Panc1 (cell line): ENCODE results near the gene CHST11.

Experiments used
- CTCF ChIP-seq: fragments of 450-650 bp; IDR thresholded peaks from 2 replicates; pipeline ENCODE4 v1.5.1; 2017; ENCODE audit warnings: mild to moderate bottlenecking
- POLR2AphosphoS5 ChIP-seq: IDR thresholded peaks from 2 replicates; pipeline ENCODE4 v1.6.1; 2012; ENCODE audit warnings: mild to moderate bottlenecking, low read depth, low read length, moderate library complexity
- REST ChIP-seq, 2 experiments: IDR thresholded peaks; 2 replicates each; pipeline ENCODE4 v1.6.1; 2011 to 2012; ENCODE audit warnings: low read depth in 2 of 2, control low read depth in 1 of 2, low read length in 1 of 2, mild to moderate bottlenecking in 1 of 2, moderate library complexity in 1 of 2; ENCODE audit not compliant: insufficient read depth in 1 of 2
- SIN3A ChIP-seq: IDR thresholded peaks from 2 replicates; pipeline ENCODE4 v1.6.1; 2012; ENCODE audit warnings: low read depth, mild to moderate bottlenecking, low read length, moderate library complexity, borderline replicate concordance; ENCODE audit not compliant: insufficient read depth
- TCF7L2 ChIP-seq: IDR thresholded peaks from 2 replicates; pipeline ENCODE4 v1.6.1; 2011; ENCODE audit warnings: mild to moderate bottlenecking, low read depth, low read length, inconsistent platforms

GRCh38 chr12:104604070-104604994 is 147.6 kb downstream of the CHST11 start:
- TF ChIP-seq CTCF (no peak), REST (IDR thresholded peaks at IDR 0.05; ENCODE audit: insufficient read depth in 1 of 2, low read depth in 2 of 2, low read length in 1 of 2) (no peak), POLR2AphosphoS5 (no peak), SIN3A (no peak), TCF7L2 (no peak)
